Effector CD4-positive, alpha-beta T cell (primary cell): ENCODE data around the gene LRP3.
"Not testable (repeated sequence)": the region's sequence is repeated elsewhere in the genome, so short reads cannot be mapped to it uniquely, and the experiment has no call there.

ENCODE experiments used
- DNase-seq: peaks from one replicate; pipeline ENCODE4 v3.0.0-alpha.2; 2020

Gene LRP3

GRCh38 chr19:33176670-33177416, 17.3 kb upstream of the LRP3 start:
- DNase-seq = peak; percentile 90

- DNase-seq = peak; percentile 74
These were observed 16.6 kb upstream of the LRP3 start for GRCh38 chr19:33177417-33177979.

- DNase-seq = no peak
These were observed 7.5 kb upstream of the LRP3 start for GRCh38 chr19:33186431-33187182.

GRCh38 chr19:33187183-33187540, 7.0 kb upstream of the LRP3 start:
- DNase-seq = no peak

GRCh38 chr19:33189453-33189852, 4.7 kb upstream of the LRP3 start:
- no peak for DNase-seq

- DNase-seq = not testable (repeated sequence)
These were observed 3.0 kb upstream of the LRP3 start for GRCh38 chr19:33191092-33191491.

GRCh38 chr19:33191501-33191900, 2.6 kb upstream of the LRP3 start:
- no peak for DNase-seq

GRCh38 chr19:33192010-33192409, 2.1 kb upstream of the LRP3 start:
- DNase-seq = no peak

- DNase-seq = no peak
These were observed 763 bp upstream of the LRP3 start for GRCh38 chr19:33193269-33193864.

GRCh38 chr19:33194532-33194885, 379 bp downstream of the LRP3 start:
- DNase-seq = no peak

GRCh38 chr19:33194886-33195644, 935 bp downstream of the LRP3 start:
- DNase-seq = no peak

- no peak for DNase-seq
These were observed 1.7 kb downstream of the LRP3 start for GRCh38 chr19:33195645-33196347.

GRCh38 chr19:33196446-33197193, 2.5 kb downstream of the LRP3 start:
- no peak for DNase-seq

GRCh38 chr19:33197591-33198000, 3.5 kb downstream of the LRP3 start:
- DNase-seq = no peak

GRCh38 chr19:33198169-33198568, 4.0 kb downstream of the LRP3 start:
- no peak for DNase-seq

GRCh38 chr19:33199441-33200265, 5.5 kb downstream of the LRP3 start:
- DNase-seq = no peak

GRCh38 chr19:33201473-33201872, 7.3 kb downstream of the LRP3 start:
- DNase-seq = no peak

GRCh38 chr19:33201886-33202545, 7.9 kb downstream of the LRP3 start:
- no peak for DNase-seq

- DNase-seq = no peak
These were observed 8.7 kb downstream of the LRP3 start for GRCh38 chr19:33202546-33203507.
